Chondrocyte (in vitro differentiated cells): ENCODE data around the gene ZNF441. TPM values are rescaled to one million over a fixed set of nuclear protein-coding genes. Genes with fewer than 3 reads are reported as not detected.

Experiments
- DNase-seq: peaks from one replicate; pipeline ENCODE4 v3.0.0; 2021; ENCODE audit warnings: mixed read lengths, low spot score
- H3K27ac Mint-ChIP-seq: one replicate; pipeline ENCODE4 v1.8.0; 2021; ENCODE audit warnings: mild to moderate bottlenecking, moderate library complexity, mixed read lengths; ENCODE audit not compliant: unreplicated experiment
- H3K27me3 Mint-ChIP-seq: 2 replicates; pipeline ENCODE4 v1.8.0; 2021; ENCODE audit warnings: low read depth, mixed read lengths
- H3K36me3 Mint-ChIP-seq: 2 replicates; pipeline ENCODE4 v1.8.0; 2021; ENCODE audit warnings: low read depth, mixed read lengths
- H3K4me1 Mint-ChIP-seq: 2 replicates; pipeline ENCODE4 v1.8.0; 2021; ENCODE audit warnings: low read depth, mild to moderate bottlenecking, mixed read lengths
- H3K4me3 Mint-ChIP-seq: one replicate; pipeline ENCODE4 v1.8.0; 2021; ENCODE audit warnings: mild to moderate bottlenecking, moderate library complexity, mixed read lengths; ENCODE audit not compliant: unreplicated experiment
- H3K9me3 Mint-ChIP-seq: 2 replicates; pipeline ENCODE4 v1.8.0; 2021; ENCODE audit warnings: low read depth, mixed read lengths
- total RNA-seq: library from RNA; stranded (reverse); gene quantifications from 3 replicates; pipeline ENCODE4 v1.2.1, GENCODE V29; 2021
- TF ChIP-seq, protein P1 (sequence below): fragments of 200-600 bp; sonication (generic); IDR thresholded peaks from 2 replicates; pipeline ENCODE4 v1.5.0; 2021; ENCODE audit warnings: antibody characterized with exemption, mild to moderate bottlenecking, moderate library complexity

Gene ZNF441
- total RNA-seq, 1 donor from 2014 or later, result 5.6 TPM

DNA sequence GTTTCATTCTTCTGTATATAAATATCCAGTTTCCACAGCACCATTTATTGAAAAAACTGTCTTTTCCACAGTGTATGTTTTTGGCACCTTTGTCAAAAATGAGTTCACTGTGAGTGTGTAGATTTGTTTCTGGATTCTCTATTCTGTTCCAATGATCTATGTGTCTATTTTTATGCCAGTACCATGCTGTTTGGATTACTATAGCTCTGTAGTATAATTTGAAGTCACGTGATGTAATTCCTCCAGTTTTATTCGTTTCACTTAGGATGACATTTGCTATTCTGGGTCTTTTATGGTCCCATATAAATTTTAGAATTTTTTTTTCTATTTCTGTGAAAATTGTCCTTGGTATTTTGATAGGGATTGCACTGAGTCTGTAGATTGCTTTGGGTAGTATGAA lies 17.0 kb upstream of the ZNF441 start:
- H3K9me3 Mint-ChIP-seq, result peaks cover 57% of the 10 kb centered on the region
- H3K27me3 Mint-ChIP-seq, result no peaks in the 10 kb centered on the region
- no peak for DNase-seq
- H3K4me3 Mint-ChIP-seq, result no peak overlapping the region
- H3K36me3 Mint-ChIP-seq, result peaks cover 16% of the 10 kb centered on the region
- H3K27ac Mint-ChIP-seq, result no peak overlapping the region
- no peaks in the 10 kb centered on the region for H3K4me1 Mint-ChIP-seq
- TF ChIP-seq, protein P1, sequence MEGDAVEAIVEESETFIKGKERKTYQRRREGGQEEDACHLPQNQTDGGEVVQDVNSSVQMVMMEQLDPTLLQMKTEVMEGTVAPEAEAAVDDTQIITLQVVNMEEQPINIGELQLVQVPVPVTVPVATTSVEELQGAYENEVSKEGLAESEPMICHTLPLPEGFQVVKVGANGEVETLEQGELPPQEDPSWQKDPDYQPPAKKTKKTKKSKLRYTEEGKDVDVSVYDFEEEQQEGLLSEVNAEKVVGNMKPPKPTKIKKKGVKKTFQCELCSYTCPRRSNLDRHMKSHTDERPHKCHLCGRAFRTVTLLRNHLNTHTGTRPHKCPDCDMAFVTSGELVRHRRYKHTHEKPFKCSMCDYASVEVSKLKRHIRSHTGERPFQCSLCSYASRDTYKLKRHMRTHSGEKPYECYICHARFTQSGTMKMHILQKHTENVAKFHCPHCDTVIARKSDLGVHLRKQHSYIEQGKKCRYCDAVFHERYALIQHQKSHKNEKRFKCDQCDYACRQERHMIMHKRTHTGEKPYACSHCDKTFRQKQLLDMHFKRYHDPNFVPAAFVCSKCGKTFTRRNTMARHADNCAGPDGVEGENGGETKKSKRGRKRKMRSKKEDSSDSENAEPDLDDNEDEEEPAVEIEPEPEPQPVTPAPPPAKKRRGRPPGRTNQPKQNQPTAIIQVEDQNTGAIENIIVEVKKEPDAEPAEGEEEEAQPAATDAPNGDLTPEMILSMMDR, result no peak

DNA sequence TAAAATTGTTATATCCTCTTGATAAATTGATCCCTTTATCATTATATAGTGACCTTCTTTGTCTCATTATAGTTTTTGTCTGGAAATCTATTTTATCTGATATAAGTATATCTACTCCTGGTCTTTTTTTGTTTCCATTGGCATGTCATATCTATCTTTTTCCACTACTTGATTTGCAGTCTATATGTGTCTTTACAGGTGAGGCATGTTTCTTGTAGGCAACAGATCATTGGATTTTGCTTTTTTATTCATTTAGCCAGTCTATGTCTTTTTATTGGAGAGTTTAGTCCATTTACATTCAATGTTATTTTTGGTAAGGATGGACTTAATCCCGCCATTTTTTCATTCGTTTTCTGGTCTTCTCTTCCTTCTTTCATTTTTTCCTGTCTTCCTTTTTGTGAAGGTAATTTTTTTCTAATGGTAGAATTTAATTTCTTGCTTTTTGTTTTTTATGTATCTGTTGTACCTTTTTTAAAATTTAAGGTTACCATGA lies 14.5 kb upstream of the ZNF441 start:
- no peak overlapping the region for H3K27ac Mint-ChIP-seq
- H3K9me3 Mint-ChIP-seq, result peaks cover 74% of the 10 kb centered on the region
- no peak overlapping the region for H3K4me3 Mint-ChIP-seq
- TF ChIP-seq, protein P1, result no peak
- H3K36me3 Mint-ChIP-seq, result peaks cover 18% of the 10 kb centered on the region
- DNase-seq, result no peak
- no peaks in the 10 kb centered on the region for H3K4me1 Mint-ChIP-seq
- H3K27me3 Mint-ChIP-seq, result no peaks in the 10 kb centered on the region

DNA sequence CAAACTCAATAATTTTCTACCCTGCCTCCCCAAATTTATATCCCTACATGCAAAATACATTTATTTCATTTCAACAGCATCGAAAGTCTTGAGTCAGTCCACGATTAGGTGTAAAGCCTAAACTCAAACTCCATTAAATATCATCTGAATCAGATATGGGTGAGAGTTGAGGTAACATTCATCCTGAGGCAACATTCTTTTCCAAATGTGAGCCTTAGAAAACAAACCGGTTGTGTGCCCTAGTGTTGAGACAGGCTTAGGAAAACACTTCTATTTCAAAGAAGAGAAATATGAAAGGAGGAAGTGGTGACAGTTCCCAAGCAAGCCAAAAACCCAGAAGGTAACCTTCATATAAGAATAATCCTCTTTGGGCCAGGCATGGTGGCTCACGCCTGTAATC lies 12.1 kb upstream of the ZNF441 start:
- H3K9me3 Mint-ChIP-seq, result peaks cover 60% of the 10 kb centered on the region
- no peak for DNase-seq
- no peak overlapping the region for H3K4me3 Mint-ChIP-seq
- TF ChIP-seq, protein P1, result no peak
- no peaks in the 10 kb centered on the region for H3K4me1 Mint-ChIP-seq
- no peak overlapping the region for H3K27ac Mint-ChIP-seq
- peaks cover 10% of the 10 kb centered on the region for H3K36me3 Mint-ChIP-seq
- H3K27me3 Mint-ChIP-seq, result no peaks in the 10 kb centered on the region

DNA sequence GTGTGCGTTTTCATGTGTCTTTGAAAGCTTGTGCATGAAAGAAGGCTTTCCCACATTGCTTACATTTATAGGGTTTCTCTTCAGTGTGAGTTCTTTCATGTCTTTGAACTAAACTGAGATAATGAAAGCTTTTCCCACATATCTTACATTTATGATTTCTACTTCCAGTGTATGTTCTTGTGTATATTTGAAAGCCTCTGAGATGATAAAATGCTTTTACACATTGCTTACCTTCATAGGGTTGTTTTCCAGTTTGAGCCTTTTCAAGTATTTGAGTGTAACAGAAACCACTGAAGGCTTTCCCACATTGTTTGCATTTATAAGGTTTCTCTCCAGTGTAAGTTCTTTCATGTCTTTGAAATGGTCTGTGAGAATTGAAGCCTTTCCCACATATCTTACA lies 9.8 kb upstream of the ZNF441 start:
- Mint-ChIP-seq H3K4me3 (no peak overlapping the region), H3K9me3 (peaks cover 44% of the 10 kb centered on the region), H3K36me3 (peaks cover 10% of the 10 kb centered on the region), H3K27ac (no peak overlapping the region), H3K27me3 (no peaks in the 10 kb centered on the region), H3K4me1 (no peaks in the 10 kb centered on the region)
- TF ChIP-seq, protein P1, result no peak
- DNase-seq, result no peak

DNA sequence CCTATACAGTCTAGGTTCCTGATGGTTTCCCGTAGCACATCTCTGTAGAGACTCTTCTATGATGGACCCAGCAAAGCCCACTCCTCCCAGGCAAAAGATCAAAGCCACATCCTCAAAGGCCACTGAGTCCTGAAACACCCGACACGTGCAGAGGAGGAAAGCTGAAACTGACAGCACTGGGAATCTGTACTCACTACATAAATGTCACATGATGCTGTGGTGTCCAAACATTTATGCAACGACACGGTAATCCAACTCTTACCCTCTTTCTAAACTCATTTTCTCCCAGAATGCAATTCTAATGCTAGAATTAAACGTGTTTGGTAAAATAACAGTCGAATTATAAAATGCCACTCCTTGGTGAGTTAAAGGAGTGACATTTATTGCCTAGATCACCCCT lies 7.0 kb upstream of the ZNF441 start:
- peaks cover 3% of the 10 kb centered on the region for H3K27me3 Mint-ChIP-seq
- no peak overlapping the region for H3K4me3 Mint-ChIP-seq
- TF ChIP-seq, protein P1, result no peak
- H3K4me1 Mint-ChIP-seq, result no peaks in the 10 kb centered on the region
- peaks cover 41% of the 10 kb centered on the region for H3K9me3 Mint-ChIP-seq
- no peak overlapping the region for H3K27ac Mint-ChIP-seq
- H3K36me3 Mint-ChIP-seq, result peaks cover 10% of the 10 kb centered on the region
- DNase-seq, result no peak
